ENCODE results near the gene ZMIZ1.

- TF ChIP-seq CTCF (conservative IDR thresholded peaks at IDR 0.05; ENCODE audit: low read depth in 2 of 2) (no peak), STAT1 (IDR thresholded peaks at IDR 0.05; ENCODE audit: unreplicated experiment) (no peak), EZH2 (IDR thresholded peaks at IDR 0.05; ENCODE audit: low read depth, unreplicated experiment) (no peak), POLR2AphosphoS5 (IDR thresholded peaks at IDR 0.05; ENCODE audit: low read depth) (no peak), ZNF331 (CRISPR knock-in tag; IDR thresholded peaks at IDR 0.05; ENCODE audit: low read depth) (no peak), CREB1 (CRISPR knock-in tag; IDR thresholded peaks at IDR 0.05; ENCODE audit: low read depth) (no peak)
These were observed 44.5 kb upstream of the ZMIZ1 start for GRCh38 chr10:79024296-79024695.

Data from GM23338 (cell line).